GM23338 (cell line): Measurements from ENCODE around the gene KCTD4.

ENCODE experiments used
- EZH2phosphoT487 ChIP-seq: fragments of 200-600 bp; sonication (generic); IDR thresholded peaks from one replicate; pipeline ENCODE4 v1.8.1; 2018; ENCODE audit warnings: antibody characterized with exemption; ENCODE audit not compliant: unreplicated experiment
- JUNB ChIP-seq: IDR thresholded peaks from one replicate; pipeline ENCODE4 v1.6.1; 2016; ENCODE audit warnings: antibody characterized with exemption; ENCODE audit not compliant: unreplicated experiment
- POLR2AphosphoS5 ChIP-seq: IDR thresholded peaks from 2 replicates; pipeline ENCODE4 v1.6.1; 2016; ENCODE audit warnings: antibody characterized with exemption, low read depth
- TF ChIP-seq, protein P1 (sequence below): IDR thresholded peaks from one replicate; pipeline ENCODE4 v1.6.1; 2018; ENCODE audit warnings: antibody characterized with exemption; ENCODE audit not compliant: unreplicated experiment
- TF ChIP-seq, protein P2 (sequence below), 2 experiments: fragments of 200-600 bp in 1 of 2; sonication (generic) in 1 of 2; conservative IDR thresholded peaks; 2 replicates each; pipeline versions ENCODE4 v1.5.1 to v1.6.1; 2016 to 2017; ENCODE audit warnings: antibody characterized with exemption in 2 of 2, low read depth in 2 of 2, mild to moderate bottlenecking in 2 of 2, moderate library complexity in 1 of 2
- TF ChIP-seq, protein P3 (sequence below): IDR thresholded peaks from 2 replicates; pipeline ENCODE4 v1.6.1; 2016; ENCODE audit warnings: antibody characterized with exemption

DNA sequence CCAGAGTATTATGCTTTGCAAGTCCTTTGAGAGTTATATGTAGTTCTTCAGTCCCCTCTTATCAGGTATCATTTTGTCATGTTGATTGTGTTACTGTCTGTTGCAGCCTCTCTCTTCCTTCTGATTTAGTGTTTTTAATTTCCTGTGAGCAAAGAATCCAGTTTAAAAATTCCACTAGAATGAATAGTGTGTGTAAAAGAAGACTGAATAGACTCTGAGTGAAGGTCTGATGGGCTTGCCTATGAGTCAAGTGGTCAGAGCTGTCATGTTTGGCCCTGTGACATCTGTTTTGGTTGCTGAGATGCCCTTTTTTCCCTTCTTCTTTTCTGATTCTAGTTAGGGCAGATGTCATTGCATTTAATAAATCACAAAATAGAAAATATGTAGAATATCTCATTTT lies 23.3 kb upstream of the KCTD4 start:
- TF ChIP-seq, protein P1, sequence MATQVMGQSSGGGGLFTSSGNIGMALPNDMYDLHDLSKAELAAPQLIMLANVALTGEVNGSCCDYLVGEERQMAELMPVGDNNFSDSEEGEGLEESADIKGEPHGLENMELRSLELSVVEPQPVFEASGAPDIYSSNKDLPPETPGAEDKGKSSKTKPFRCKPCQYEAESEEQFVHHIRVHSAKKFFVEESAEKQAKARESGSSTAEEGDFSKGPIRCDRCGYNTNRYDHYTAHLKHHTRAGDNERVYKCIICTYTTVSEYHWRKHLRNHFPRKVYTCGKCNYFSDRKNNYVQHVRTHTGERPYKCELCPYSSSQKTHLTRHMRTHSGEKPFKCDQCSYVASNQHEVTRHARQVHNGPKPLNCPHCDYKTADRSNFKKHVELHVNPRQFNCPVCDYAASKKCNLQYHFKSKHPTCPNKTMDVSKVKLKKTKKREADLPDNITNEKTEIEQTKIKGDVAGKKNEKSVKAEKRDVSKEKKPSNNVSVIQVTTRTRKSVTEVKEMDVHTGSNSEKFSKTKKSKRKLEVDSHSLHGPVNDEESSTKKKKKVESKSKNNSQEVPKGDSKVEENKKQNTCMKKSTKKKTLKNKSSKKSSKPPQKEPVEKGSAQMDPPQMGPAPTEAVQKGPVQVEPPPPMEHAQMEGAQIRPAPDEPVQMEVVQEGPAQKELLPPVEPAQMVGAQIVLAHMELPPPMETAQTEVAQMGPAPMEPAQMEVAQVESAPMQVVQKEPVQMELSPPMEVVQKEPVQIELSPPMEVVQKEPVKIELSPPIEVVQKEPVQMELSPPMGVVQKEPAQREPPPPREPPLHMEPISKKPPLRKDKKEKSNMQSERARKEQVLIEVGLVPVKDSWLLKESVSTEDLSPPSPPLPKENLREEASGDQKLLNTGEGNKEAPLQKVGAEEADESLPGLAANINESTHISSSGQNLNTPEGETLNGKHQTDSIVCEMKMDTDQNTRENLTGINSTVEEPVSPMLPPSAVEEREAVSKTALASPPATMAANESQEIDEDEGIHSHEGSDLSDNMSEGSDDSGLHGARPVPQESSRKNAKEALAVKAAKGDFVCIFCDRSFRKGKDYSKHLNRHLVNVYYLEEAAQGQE = no peak
- TF ChIP-seq, protein P2, sequence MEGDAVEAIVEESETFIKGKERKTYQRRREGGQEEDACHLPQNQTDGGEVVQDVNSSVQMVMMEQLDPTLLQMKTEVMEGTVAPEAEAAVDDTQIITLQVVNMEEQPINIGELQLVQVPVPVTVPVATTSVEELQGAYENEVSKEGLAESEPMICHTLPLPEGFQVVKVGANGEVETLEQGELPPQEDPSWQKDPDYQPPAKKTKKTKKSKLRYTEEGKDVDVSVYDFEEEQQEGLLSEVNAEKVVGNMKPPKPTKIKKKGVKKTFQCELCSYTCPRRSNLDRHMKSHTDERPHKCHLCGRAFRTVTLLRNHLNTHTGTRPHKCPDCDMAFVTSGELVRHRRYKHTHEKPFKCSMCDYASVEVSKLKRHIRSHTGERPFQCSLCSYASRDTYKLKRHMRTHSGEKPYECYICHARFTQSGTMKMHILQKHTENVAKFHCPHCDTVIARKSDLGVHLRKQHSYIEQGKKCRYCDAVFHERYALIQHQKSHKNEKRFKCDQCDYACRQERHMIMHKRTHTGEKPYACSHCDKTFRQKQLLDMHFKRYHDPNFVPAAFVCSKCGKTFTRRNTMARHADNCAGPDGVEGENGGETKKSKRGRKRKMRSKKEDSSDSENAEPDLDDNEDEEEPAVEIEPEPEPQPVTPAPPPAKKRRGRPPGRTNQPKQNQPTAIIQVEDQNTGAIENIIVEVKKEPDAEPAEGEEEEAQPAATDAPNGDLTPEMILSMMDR (conservative IDR thresholded peaks at IDR 0.05; ENCODE audit: low read depth in 2 of 2) = no peak
- TF ChIP-seq, protein P3, sequence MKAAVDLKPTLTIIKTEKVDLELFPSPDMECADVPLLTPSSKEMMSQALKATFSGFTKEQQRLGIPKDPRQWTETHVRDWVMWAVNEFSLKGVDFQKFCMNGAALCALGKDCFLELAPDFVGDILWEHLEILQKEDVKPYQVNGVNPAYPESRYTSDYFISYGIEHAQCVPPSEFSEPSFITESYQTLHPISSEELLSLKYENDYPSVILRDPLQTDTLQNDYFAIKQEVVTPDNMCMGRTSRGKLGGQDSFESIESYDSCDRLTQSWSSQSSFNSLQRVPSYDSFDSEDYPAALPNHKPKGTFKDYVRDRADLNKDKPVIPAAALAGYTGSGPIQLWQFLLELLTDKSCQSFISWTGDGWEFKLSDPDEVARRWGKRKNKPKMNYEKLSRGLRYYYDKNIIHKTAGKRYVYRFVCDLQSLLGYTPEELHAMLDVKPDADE = no peak
- TF ChIP-seq JUNB = no peak
- TF ChIP-seq EZH2phosphoT487 = no peak
- no peak for TF ChIP-seq POLR2AphosphoS5
